Measurements from ENCODE around the gene ERCC2.

DNA sequence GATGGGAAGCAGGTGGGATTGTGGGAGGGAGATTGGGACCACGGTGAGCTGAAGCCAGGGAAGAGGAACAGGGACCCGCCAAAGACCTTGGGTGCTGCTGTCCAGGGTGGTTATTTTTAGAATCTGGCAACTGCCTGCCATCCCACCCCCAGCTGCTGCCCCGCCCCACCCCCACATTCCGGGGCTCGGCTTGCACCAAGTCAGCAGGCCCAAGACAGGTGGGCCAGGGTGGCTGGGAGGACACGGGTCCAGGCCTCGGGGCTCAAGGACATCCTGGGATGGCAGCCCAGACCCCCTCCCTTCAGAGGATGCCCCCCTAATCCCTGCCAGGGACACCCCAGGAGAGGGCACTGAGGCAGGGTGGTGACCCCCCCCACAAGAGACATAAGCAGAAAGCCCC lies 48.5 kb downstream of the ERCC2 start:
- TF ChIP-seq RFX5 (IDR thresholded peaks at IDR 0.05; ENCODE audit: low read depth, low read length): no peak
- TF ChIP-seq POLR2A (IDR thresholded peaks at IDR 0.05; ENCODE audit: low read depth, low read length): no peak
- TF ChIP-seq, protein P1, sequence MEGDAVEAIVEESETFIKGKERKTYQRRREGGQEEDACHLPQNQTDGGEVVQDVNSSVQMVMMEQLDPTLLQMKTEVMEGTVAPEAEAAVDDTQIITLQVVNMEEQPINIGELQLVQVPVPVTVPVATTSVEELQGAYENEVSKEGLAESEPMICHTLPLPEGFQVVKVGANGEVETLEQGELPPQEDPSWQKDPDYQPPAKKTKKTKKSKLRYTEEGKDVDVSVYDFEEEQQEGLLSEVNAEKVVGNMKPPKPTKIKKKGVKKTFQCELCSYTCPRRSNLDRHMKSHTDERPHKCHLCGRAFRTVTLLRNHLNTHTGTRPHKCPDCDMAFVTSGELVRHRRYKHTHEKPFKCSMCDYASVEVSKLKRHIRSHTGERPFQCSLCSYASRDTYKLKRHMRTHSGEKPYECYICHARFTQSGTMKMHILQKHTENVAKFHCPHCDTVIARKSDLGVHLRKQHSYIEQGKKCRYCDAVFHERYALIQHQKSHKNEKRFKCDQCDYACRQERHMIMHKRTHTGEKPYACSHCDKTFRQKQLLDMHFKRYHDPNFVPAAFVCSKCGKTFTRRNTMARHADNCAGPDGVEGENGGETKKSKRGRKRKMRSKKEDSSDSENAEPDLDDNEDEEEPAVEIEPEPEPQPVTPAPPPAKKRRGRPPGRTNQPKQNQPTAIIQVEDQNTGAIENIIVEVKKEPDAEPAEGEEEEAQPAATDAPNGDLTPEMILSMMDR (conservative IDR thresholded peaks at IDR 0.05; ENCODE audit: low read depth, low read length): no peak

All from IMR-90 (cell line).